ENCODE measurements around the gene PIH1D1.
A peak's percentile ranks its signal among the peaks of the same experiment; 100 is the strongest.

PIH1D1 gene

GRCh38 chr19:49408816-49409440 lies 42.7 kb downstream of the PIH1D1 start:
- DNase-seq (ENCODE audit: insufficient read length) = no peak
- TF ChIP-seq TAF1 (IDR thresholded peaks at IDR 0.05; ENCODE audit: borderline replicate concordance, low read depth, low read length) (no peak), POLR2AphosphoS5 (IDR thresholded peaks at IDR 0.05; ENCODE audit: low read depth, low read length) (no peak)
- peak; percentile 64 for FAIRE-seq

- no peak for TF ChIP-seq TAF1 (IDR thresholded peaks at IDR 0.05; ENCODE audit: borderline replicate concordance, low read depth, low read length)
- no peak for TF ChIP-seq POLR2A (IDR thresholded peaks at IDR 0.05; ENCODE audit: low read depth, low read length)
- TF ChIP-seq POLR2AphosphoS5 (IDR thresholded peaks at IDR 0.05; ENCODE audit: low read depth, low read length) = no peak
- FAIRE-seq = no peak
Measured at GRCh38 chr19:49407482-49408015, 44.1 kb downstream of the PIH1D1 start.

DNA sequence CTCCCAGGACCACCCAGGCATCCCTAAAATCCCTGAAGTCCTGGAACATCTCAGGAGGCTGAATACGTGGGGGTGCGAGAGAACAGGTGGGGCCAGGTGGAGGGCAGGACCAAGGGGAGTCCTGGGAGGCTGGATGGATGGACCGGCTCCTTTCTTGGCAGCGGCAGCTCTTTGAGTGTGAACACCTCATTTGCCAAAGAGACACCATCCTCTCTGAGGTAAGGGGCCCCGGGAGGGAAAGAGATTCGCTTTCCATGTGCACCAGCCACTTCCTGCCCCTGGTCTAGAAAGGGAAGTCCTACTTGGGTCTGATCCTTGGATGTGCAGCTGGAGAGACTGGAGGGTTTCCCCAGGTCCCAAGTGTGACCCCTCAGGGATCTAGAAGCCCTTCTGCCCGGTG lies 44.5 kb downstream of the PIH1D1 start:
- FAIRE-seq = no peak
- TF ChIP-seq TAF1 (IDR thresholded peaks at IDR 0.05; ENCODE audit: borderline replicate concordance, low read depth, low read length) (no peak), POLR2AphosphoS5 (IDR thresholded peaks at IDR 0.05; ENCODE audit: low read depth, low read length) (no peak)

More at GRCh38 chr19:49407482-49408015, 44.1 kb downstream of the PIH1D1 start:
- DNase-seq (ENCODE audit: insufficient read length) = no peak

GRCh38 chr19:49403404-49404187 lies 48.0 kb downstream of the PIH1D1 start:
- FAIRE-seq (no peak), DNase-seq (ENCODE audit: insufficient read length) (no peak)
- no peak for TF ChIP-seq POLR2A (IDR thresholded peaks at IDR 0.05; ENCODE audit: low read depth, low read length)
- no peak for TF ChIP-seq POLR2AphosphoS5 (IDR thresholded peaks at IDR 0.05; ENCODE audit: low read depth, low read length)
- no peak for TF ChIP-seq TAF1 (IDR thresholded peaks at IDR 0.05; ENCODE audit: borderline replicate concordance, low read depth, low read length)

More for the DNA sequence above, 44.5 kb downstream of the PIH1D1 start:
- DNase-seq (ENCODE audit: insufficient read length) = peak; percentile 13

DNA sequence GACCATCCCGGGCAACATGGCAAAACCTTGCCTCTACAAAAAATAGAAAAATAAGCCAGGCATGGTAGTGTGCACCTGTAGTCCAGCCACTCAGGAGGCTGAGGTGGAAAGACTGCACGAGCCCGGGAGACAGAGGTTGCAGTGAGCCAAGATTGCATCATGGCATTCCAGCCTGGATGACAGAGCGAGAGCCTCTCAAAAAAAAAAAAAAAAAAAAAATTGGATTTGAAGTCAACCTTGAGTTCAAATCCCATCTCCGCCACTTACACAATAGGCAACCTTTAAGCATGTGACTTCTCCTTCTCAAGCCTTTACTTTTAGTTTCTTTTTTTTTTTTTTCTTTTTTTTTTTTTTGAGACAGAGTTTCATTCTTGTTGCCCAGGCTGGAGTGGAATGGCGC lies 51.6 kb downstream of the PIH1D1 start:
- DNase-seq (ENCODE audit: insufficient read length) (no peak), FAIRE-seq (no peak)
- TF ChIP-seq POLR2A (IDR thresholded peaks at IDR 0.05; ENCODE audit: low read depth, low read length) (no peak), POLR2AphosphoS5 (IDR thresholded peaks at IDR 0.05; ENCODE audit: low read depth, low read length) (no peak), TAF1 (IDR thresholded peaks at IDR 0.05; ENCODE audit: borderline replicate concordance, low read depth, low read length) (no peak)

DNA sequence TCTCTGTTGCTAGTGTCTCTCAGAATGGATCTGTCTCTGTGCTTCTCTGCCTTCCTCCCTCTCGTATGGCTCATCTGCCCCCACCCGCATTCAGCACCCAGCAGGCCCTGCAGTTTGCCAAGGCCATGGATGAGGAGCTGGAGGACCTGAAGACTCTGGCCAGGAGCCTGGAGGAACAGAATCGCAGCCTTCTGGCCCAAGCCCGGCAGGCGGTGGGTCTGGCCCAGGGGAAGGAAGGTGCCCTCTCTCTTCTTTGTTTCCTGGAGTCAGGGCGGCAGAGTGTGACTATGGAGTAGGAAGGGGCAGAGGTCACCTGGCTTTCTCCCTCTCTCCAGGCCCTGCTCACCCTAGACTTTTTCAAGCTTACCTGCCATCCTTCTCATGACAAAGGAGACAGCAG lies 52.7 kb downstream of the PIH1D1 start:
- TF ChIP-seq POLR2AphosphoS5 (IDR thresholded peaks at IDR 0.05; ENCODE audit: low read depth, low read length) (no peak), POLR2A (IDR thresholded peaks at IDR 0.05; ENCODE audit: low read depth, low read length) (no peak), TAF1 (IDR thresholded peaks at IDR 0.05; ENCODE audit: borderline replicate concordance, low read depth, low read length) (no peak)
- no peak for DNase-seq (ENCODE audit: insufficient read length)
- FAIRE-seq = no peak

GRCh38 chr19:49398001-49398615 lies 53.5 kb downstream of the PIH1D1 start:
- DNase-seq (ENCODE audit: insufficient read length) (no peak), FAIRE-seq (no peak)
- no peak for TF ChIP-seq POLR2AphosphoS5 (IDR thresholded peaks at IDR 0.05; ENCODE audit: low read depth, low read length)

DNA sequence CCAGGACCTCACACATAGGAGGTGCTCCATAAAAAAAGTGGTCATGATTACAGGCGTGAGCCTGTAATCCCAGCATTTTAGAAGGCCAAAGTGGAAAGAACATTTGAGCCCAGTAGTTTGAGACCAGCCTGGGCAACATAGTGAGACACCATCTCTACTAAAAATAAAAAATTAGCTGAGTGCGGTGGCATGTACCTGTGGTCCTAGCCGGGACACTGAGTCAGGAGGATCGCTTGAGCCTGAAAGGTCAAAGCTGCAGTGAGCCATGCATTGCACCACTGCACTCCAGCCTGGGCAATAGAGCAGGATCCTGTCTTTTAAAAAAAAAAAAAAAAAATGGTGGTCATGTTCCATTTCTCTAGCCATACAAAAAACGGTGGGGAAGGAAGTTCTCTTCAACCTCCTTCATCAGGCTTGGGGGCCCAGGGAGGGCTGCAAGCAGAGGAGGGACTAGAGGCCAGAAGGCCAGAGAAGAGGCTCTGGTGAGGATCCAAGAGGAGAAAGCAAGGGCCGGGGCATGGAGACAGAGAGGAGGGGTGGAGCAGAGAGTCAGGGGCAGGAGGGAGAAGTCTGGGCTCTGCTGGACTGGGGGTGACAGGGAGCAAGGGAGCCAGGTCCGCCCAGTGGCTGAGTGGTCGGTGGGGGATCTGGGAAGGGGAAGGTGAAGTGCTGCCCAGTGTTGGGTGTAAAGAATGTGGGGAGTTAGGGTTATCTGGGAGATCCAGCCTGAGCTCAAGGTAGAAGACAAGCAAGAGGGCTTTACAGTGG lies 54.7 kb downstream of the PIH1D1 start:
- DNase-seq (ENCODE audit: insufficient read length) (no peak), FAIRE-seq (no peak)
- TF ChIP-seq POLR2A (IDR thresholded peaks at IDR 0.05; ENCODE audit: low read depth, low read length) = no peak
- no peak for TF ChIP-seq TAF1 (IDR thresholded peaks at IDR 0.05; ENCODE audit: borderline replicate concordance, low read depth, low read length)
- no peak for TF ChIP-seq POLR2AphosphoS5 (IDR thresholded peaks at IDR 0.05; ENCODE audit: low read depth, low read length)
